H9 (cell line): ENCODE results near the gene JMJD1C. TPM values are rescaled to one million over a fixed set of nuclear protein-coding genes. Genes with fewer than 3 reads are reported as not detected.
A peak's percentile ranks its signal among the peaks of the same experiment; 100 is the strongest.

Experiments used
- DNase-seq: peaks from one replicate; pipeline ENCODE4 v3.0.0-alpha.2; 2017
- H2AFZ ChIP-seq: one replicate; pipeline ENCODE4 v1.6.1; 2013; ENCODE audit warnings: mild to moderate bottlenecking, low read length, control low read depth, moderate library complexity
- H2AK5ac ChIP-seq: 2 replicates; pipeline ENCODE4 v1.6.1; 2013; ENCODE audit warnings: low read length, control low read depth, mixed read lengths; ENCODE audit not compliant: insufficient read length
- H2BK120ac ChIP-seq: one replicate; pipeline ENCODE4 v1.6.1; 2013; ENCODE audit warnings: low read depth, mild to moderate bottlenecking, low read length, control low read depth, inconsistent platforms; ENCODE audit not compliant: poor library complexity, severe bottlenecking
- H2BK12ac ChIP-seq: 2 replicates; pipeline ENCODE4 v1.6.1; 2013; ENCODE audit warnings: low read length, control low read depth, mixed read lengths, low read depth; ENCODE audit not compliant: insufficient read length
- H2BK15ac ChIP-seq: 2 replicates; pipeline ENCODE4 v1.6.1; 2013; ENCODE audit warnings: low read depth, low read length, control low read depth
- H2BK20ac ChIP-seq: one replicate; pipeline ENCODE4 v1.6.1; 2013; ENCODE audit warnings: low read depth, mild to moderate bottlenecking, low read length, control low read depth, inconsistent platforms; ENCODE audit not compliant: poor library complexity, severe bottlenecking
- H2BK5ac ChIP-seq: 2 replicates; pipeline ENCODE4 v1.6.1; 2013; ENCODE audit warnings: low read length, control low read depth, mixed read lengths; ENCODE audit not compliant: insufficient read length
- H3K14ac ChIP-seq: 2 replicates; pipeline ENCODE4 v1.6.1; 2013; ENCODE audit warnings: low read length, control low read depth; ENCODE audit not compliant: insufficient read depth
- H3K18ac ChIP-seq: 2 replicates; pipeline ENCODE4 v1.6.1; 2013; ENCODE audit warnings: low read depth, mild to moderate bottlenecking, mixed read lengths, low read length, control low read depth; ENCODE audit not compliant: insufficient read length
- H3K23ac ChIP-seq: 2 replicates; pipeline ENCODE4 v1.6.1; 2013; ENCODE audit warnings: low read length, control low read depth, mixed read lengths, low read depth; ENCODE audit not compliant: insufficient read length
- H3K23me2 ChIP-seq: 2 replicates; pipeline ENCODE4 v1.6.1; 2013; ENCODE audit warnings: low read depth, mild to moderate bottlenecking, mixed read lengths, low read length, control low read depth; ENCODE audit not compliant: insufficient read length, poor library complexity, severe bottlenecking
- H3K27ac ChIP-seq: 2 replicates; pipeline ENCODE4 v1.5.1; 2013; ENCODE audit warnings: low read length, control low read depth, mixed read lengths, low read depth; ENCODE audit not compliant: insufficient read length
- H3K27me3 ChIP-seq: 2 replicates; pipeline ENCODE4 v1.6.1; 2013; ENCODE audit warnings: low read length, control low read depth, inconsistent platforms; ENCODE audit not compliant: insufficient read depth
- H3K4ac ChIP-seq: 2 replicates; pipeline ENCODE4 v1.6.1; 2013; ENCODE audit warnings: low read depth, mild to moderate bottlenecking, control low read depth, inconsistent platforms, low read length, moderate library complexity
- H3K4me1 ChIP-seq: 2 replicates; pipeline ENCODE4 v1.6.1; 2013; ENCODE audit warnings: low read length, control low read depth, inconsistent platforms; ENCODE audit not compliant: insufficient read depth
- H3K4me2 ChIP-seq: 2 replicates; pipeline ENCODE4 v1.6.1; 2013; ENCODE audit warnings: low read length, control low read depth, mixed read lengths; ENCODE audit not compliant: insufficient read length, insufficient read depth
- H3K56ac ChIP-seq: 2 replicates; pipeline ENCODE4 v1.6.1; 2013; ENCODE audit warnings: low read depth, mild to moderate bottlenecking, mixed read lengths, low read length, control low read depth; ENCODE audit not compliant: insufficient read length
- H3K79me1 ChIP-seq: 2 replicates; pipeline ENCODE4 v1.6.1; 2013; ENCODE audit warnings: low read depth, mild to moderate bottlenecking, moderate library complexity, low read length, control low read depth, inconsistent platforms; ENCODE audit not compliant: insufficient read depth, poor library complexity, severe bottlenecking
- H3K79me2 ChIP-seq: 2 replicates; pipeline ENCODE4 v1.6.1; 2013; ENCODE audit warnings: low read length, control low read depth, inconsistent platforms; ENCODE audit not compliant: insufficient read depth
- H3K9ac ChIP-seq: 2 replicates; pipeline ENCODE4 v1.6.1; 2013; ENCODE audit warnings: low read length, control low read depth, mixed read lengths; ENCODE audit not compliant: insufficient read length; ENCODE audit errors: extremely low read depth
- H3K9me3 ChIP-seq: one replicate; pipeline ENCODE4 v1.6.1; 2013; ENCODE audit warnings: low read depth, low read length, inconsistent platforms; ENCODE audit not compliant: control insufficient read depth
- H3T11ph ChIP-seq: one replicate; pipeline ENCODE4 v1.6.1; 2013; ENCODE audit warnings: mild to moderate bottlenecking, low read length, control low read depth, inconsistent platforms
- H4K20me1 ChIP-seq: one replicate; pipeline ENCODE4 v1.6.1; 2013; ENCODE audit not compliant: control insufficient read depth, insufficient read length, insufficient read depth
- H4K5ac ChIP-seq: 2 replicates; pipeline ENCODE4 v1.6.1; 2013; ENCODE audit warnings: low read depth, mild to moderate bottlenecking, mixed read lengths, low read length, control low read depth; ENCODE audit not compliant: insufficient read length
- H4K8ac ChIP-seq: replicated peaks from 2 replicates; pipeline ENCODE4 v1.6.1; 2013; ENCODE audit warnings: low read length, control low read depth, mixed read lengths, low read depth; ENCODE audit not compliant: insufficient read length
- H4K91ac ChIP-seq: 2 replicates; pipeline ENCODE4 v1.6.1; 2013; ENCODE audit warnings: low read depth, mild to moderate bottlenecking, moderate library complexity, mixed read lengths, low read length, control low read depth; ENCODE audit not compliant: insufficient read length
- H3K27ac Mint-ChIP-seq, 3 experiments: 2 replicates in 2 of 3; 3 replicates in 1 of 3; pipeline ENCODE4 v1.8.0; 2020 to 2021; ENCODE audit warnings: mixed read lengths in 3 of 3, mild to moderate bottlenecking in 1 of 3, moderate library complexity in 1 of 3
- H3K27me3 Mint-ChIP-seq: 2 replicates; pipeline ENCODE4 v1.8.0; 2021; ENCODE audit warnings: low read depth, mild to moderate bottlenecking, moderate library complexity, mixed read lengths
- H3K36me3 Mint-ChIP-seq, 3 experiments: 2 replicates in 2 of 3; 3 replicates in 1 of 3; pipeline ENCODE4 v1.8.0; 2020 to 2021; ENCODE audit warnings: low read depth in 3 of 3, mixed read lengths in 3 of 3; ENCODE audit not compliant: insufficient read depth in 1 of 3
- H3K4me1 Mint-ChIP-seq, 2 experiments: 2 replicates each; pipeline ENCODE4 v1.8.0; 2020; ENCODE audit warnings: mixed read lengths in 2 of 2
- H3K4me3 Mint-ChIP-seq, 2 experiments: 2 replicates in 1 of 2; 3 replicates in 1 of 2; pipeline ENCODE4 v1.8.0; 2020 to 2021; ENCODE audit warnings: mild to moderate bottlenecking in 2 of 2, mixed read lengths in 2 of 2, moderate library complexity in 1 of 2
- H3K9me3 Mint-ChIP-seq, 2 experiments: 2 replicates in 1 of 2; 3 replicates in 1 of 2; pipeline ENCODE4 v1.8.0; 2020; ENCODE audit warnings: mild to moderate bottlenecking in 2 of 2, mixed read lengths in 2 of 2, moderate library complexity in 1 of 2
- CTCF ChIP-seq: fragments of 200-600 bp; sonication (generic); conservative IDR thresholded peaks from 3 replicates; pipeline ENCODE4 v1.8.0; 2021; ENCODE audit warnings: antibody characterized with exemption, mild to moderate bottlenecking
- WGBS: extraction: QIAGEN DNeasy Blood & Tissue Kit; methylation state at CpG from one replicate; pipeline ENCODE4 v1.1.7; 2013; ENCODE audit warnings: missing lambda C conversion rate, low lambda C conversion rate, mixed read lengths; ENCODE audit not compliant: insufficient read length; ENCODE audit errors: extremely low coverage; 5-methylcytosine and 5-hydroxymethylcytosine counted together
- total RNA-seq: library from RNA; stranded (reverse); gene quantifications from 2 replicates; pipeline ENCODE4 v1.2.1, GENCODE V29; 2021

Gene JMJD1C
- total RNA-seq, 1 experiment from 2014 or later = 200 TPM

- Histone ChIP-seq H3K4me2 (no peak overlapping the region), H3K4ac (no peak overlapping the region), H3K79me1 (peaks cover 5% of the 10 kb centered on the region), H2BK12ac (no peak overlapping the region), H3K56ac (no peak overlapping the region), H2BK5ac (no peak overlapping the region), H3K9ac (no peak overlapping the region), H3K23me2 (no peaks in the 10 kb centered on the region), H2BK15ac (no peak overlapping the region), H3K18ac (no peak overlapping the region), H3K27ac (no peak overlapping the region), H2AK5ac (no peak overlapping the region), H3K9me3 (no peaks in the 10 kb centered on the region), H4K20me1 (no peaks in the 10 kb centered on the region), H2AFZ (no peak overlapping the region), H3K27me3 (no peaks in the 10 kb centered on the region), H4K91ac (no peak overlapping the region), H3T11ph (no peak overlapping the region), H4K5ac (no peak overlapping the region), H2BK120ac (no peak overlapping the region), H3K23ac (no peak overlapping the region), H3K4me1 (no peaks in the 10 kb centered on the region), H2BK20ac (no peak overlapping the region), H3K14ac (no peak overlapping the region), H4K8ac (no peak overlapping the region), H3K79me2 (no peaks in the 10 kb centered on the region; the same call in 1 of the 2 replicates)
- H3K27ac Mint-ChIP-seq = peak overlapping the region in 1 of 3 experiments; percentile 48; a peak in 3 of 7 replicates
- no peaks in the 10 kb centered on the region for H3K4me1 Mint-ChIP-seq
- H3K9me3 Mint-ChIP-seq = no peaks in the 10 kb centered on the region
- no peaks in the 10 kb centered on the region for H3K27me3 Mint-ChIP-seq
- DNase-seq = no peak
- no CpG with 5 or more reads among the region's 5 CpGs for WGBS
- H3K4me3 Mint-ChIP-seq = no peak overlapping the region
- no peak for TF ChIP-seq CTCF
- peaks cover 5 to 6% (median 6%) of the 10 kb centered on the region in 3 experiments; a peak in 6 of 7 replicates for H3K36me3 Mint-ChIP-seq
Observed at GRCh38 chr10:63375458-63375857, 90.3 kb downstream of the JMJD1C start.
